CD4-positive, alpha-beta T cell treated with Interleukin-12 subunit alpha and Interleukin-12 subunit beta, for 1 hour (primary cell): ENCODE results near the gene CFAP46.
"Not testable (repeated sequence)": the region's sequence is repeated elsewhere in the genome, so short reads cannot be mapped to it uniquely, and the experiment has no call there.

ENCODE experiments used
- DNase-seq: peaks from one replicate; pipeline ENCODE4 v3.0.0-alpha.2; 2020

The CFAP46 gene

DNA sequence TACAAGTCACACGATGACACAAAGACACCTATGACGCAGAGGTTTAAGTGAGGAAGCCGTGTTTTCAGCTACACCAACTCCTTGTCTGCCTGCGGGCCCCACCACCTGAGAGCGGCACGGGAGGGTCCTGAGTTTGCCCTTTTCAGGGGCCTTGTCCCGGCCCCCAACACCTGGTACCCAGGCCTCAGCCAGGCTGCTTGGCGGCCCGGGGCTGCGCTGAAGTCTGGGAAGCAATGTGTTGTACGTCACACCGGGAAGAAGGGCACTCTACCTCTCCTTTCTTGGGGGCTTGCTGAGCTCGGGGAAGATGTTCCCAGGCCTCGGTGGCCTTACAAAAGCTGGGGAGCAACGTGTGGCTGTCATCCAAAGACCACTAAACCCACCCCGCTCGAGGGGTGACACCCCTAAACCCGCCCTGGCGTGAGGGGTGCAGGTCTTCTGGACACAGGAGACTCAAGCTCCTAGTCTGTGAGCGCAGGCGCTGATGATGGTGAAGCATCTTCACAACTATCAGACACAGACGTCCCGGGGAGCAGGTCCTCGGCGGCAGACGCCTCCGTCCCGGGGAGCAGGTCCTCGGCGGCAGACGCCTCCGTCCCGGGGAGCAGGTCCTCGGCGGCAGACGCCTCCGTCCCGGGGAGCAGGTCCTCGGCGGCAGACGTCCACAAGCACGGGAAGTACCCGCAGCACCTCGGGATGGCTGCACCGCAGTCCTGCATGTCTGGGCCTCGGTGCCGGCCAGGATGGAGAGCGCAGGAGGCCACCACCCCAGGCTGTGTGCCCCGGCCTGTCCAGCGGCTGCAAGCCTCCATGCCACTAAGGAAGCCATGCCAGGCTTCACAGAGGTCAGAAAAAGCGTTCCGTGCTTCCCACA, 15.4 kb downstream of the CFAP46 start:
- no peak for DNase-seq

DNA sequence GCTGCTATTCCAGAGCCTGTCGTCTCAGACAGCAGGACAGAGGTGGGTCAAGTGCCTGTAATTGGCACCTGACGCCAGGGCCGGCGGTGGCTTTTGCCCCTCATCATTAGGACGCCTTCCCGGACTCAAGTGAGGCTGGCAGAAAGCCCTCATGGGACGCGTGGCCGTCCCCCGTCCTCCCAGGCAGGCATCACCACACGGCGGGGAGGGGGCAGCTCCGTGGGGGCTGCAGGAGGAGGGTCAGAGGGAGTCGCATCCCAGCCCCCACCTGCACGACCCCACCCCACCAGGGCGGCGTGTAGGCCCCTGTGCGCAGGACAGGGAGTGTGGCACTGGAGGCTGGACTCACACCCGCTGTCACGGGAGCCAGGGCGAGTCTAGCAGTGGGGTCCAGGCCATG, 16.3 kb downstream of the CFAP46 start:
- DNase-seq: no peak

DNA sequence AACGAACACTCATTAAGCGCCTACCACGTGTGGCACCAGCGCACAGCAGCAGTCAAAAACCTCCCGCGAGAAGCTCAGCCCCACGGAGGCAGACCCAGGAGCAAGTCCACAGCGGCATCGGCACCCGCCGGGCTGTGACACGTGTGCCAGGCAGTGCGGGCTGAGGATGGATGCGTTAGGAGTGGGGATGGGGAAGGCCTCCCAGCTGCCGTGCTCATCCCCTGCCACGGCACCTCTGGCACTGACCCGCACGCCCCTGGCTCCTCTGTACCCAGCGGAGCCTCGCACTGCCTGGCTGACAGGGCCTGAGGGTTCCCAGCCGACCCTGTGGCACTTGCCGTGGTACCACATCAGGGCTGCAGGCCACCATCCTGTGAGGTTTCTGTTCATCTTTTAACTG, 16.8 kb downstream of the CFAP46 start:
- DNase-seq: no peak

GRCh38 chr10:132925071-132925561, 17.3 kb downstream of the CFAP46 start:
- DNase-seq: no peak

- no peak for DNase-seq
Observed at GRCh38 chr10:132924046-132924952, 18.1 kb downstream of the CFAP46 start.

- DNase-seq: not testable (repeated sequence)
Observed at GRCh38 chr10:132923384-132923783, 19.0 kb downstream of the CFAP46 start.

GRCh38 chr10:132922872-132923271, 19.5 kb downstream of the CFAP46 start:
- DNase-seq: no peak

DNA sequence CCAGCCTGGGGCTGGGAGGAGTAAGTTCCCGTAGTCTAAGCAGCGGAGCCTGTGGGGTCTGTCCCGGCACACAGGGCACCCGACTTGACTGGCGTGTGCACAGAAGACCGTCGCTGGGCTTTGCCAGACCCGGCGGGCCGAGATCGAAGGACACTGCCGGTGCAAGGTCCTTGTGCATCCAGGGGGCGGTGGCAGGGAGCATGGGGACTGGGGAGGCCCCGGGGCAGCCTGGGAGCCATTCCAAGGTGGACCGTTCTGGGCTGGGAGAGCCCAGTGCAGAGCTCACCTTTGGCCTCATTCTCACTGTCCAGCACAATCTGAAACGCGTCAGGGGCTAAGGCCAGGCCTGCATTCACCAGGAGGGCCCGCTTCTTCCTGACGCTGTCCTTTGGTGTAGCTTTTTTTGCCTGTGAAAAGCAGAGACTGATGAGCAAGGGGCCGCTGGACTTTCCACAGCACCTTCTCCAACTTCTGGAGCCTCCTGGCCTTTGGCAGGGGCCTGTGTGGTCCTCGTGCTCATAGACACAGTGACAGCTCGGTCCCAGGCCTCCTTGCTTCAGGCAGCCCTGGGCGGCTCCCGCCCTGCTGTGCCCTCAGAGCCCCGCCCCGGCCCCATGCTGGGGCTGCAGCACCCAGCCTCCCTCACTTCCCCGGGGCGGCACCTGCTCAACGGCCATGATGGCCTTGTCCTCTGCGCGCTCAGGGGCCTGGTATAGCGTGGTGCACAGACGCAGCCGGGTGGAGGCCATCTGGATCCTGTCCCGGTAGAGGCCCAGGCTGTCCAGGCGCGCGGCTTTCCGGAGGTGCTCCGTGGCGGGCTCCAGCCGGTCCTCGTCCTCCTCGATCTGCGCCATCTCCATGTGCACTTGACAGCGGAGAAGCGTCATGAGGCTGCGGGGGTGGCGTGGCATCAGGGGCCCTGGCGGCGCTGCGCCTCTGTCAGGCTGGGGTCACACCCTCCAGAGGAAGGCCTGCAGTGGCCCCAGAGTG, 20.3 kb downstream of the CFAP46 start:
- no peak for DNase-seq

- no peak for DNase-seq
Observed at GRCh38 chr10:132921086-132921485, 21.3 kb downstream of the CFAP46 start.

GRCh38 chr10:132920101-132920925, 22.1 kb downstream of the CFAP46 start:
- DNase-seq: no peak

GRCh38 chr10:132919374-132920100, 22.8 kb downstream of the CFAP46 start:
- DNase-seq: no peak

GRCh38 chr10:132918617-132919373, 23.6 kb downstream of the CFAP46 start:
- no peak for DNase-seq

GRCh38 chr10:132918264-132918616, 24.1 kb downstream of the CFAP46 start:
- DNase-seq: no peak

DNA sequence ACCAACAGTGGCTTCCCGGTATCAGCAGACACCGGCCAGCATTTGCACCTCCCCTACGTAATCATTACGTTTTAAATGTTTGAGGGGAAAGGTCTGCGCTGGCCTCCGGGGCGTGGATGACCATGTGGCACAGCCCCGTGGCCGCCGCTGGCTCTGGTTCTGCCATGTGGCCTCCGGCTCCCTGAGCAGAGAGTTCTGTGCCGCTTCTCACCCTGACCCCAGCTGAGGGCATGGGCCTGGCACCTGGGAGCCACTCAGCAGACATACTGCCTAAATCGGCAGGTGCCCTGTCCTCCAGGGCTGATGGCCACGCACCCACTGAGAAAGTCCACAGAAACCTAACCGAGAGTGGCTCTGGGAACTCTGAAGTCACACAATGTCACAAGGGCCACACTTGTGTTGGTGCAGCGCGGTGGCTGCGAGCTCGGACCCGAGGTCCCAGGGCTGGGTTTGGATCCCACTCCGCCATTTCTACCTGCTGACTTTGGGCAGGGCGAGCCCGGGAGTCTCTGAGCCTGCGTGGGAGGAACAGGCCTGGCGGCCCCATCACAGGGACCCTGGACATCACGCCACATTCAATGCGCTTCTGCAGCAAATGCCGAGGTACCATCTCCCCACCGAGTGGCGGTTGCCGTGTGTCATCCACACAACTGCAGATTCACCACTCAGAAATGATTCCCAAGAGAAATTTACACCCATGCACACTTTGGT, 25.3 kb downstream of the CFAP46 start:
- DNase-seq: no peak

DNA sequence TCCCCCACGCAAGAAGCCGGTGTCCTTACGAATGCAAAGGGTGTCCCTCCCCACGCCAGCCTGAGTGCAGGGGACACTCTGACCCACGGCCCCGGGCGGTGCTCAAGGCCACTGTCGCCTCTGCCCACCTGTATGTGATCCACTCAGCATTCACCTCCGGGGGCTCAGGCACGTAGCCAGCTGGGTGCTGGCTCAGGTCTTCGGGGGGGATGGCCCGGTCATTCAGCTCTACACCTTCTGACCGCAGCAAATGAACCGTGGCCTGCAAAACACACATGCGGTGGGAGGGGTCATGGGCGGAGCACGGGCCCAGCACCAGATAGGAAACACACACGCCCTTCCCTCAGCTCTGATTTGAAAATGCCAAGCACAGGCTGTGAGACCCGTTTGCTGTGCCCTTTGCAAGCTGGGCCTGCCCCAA, 25.9 kb downstream of the CFAP46 start:
- DNase-seq: no peak

GRCh38 chr10:132915411-132915810, 27.0 kb downstream of the CFAP46 start:
- DNase-seq: no peak

DNA sequence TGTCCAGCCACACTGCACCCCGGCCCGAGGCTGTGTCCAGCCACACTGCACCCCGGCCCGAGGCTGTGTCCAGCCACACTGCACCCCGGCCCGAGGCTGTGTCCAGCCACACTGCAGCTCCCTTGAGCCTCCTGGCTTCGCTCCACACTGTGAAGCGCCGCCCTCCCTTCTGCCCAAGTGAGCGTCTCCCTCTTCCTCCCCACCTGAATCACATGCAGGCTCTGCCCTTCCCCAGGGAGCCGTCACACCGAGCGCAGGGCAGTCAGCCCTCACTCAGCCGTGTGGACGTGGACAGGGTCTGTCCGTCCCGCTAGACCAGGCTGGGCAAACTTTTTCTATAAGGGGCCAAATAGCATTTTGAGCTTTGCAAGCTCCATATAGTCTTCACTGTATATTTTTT, 27.6 kb downstream of the CFAP46 start:
- DNase-seq: no peak

- no peak for DNase-seq
Observed at GRCh38 chr10:132913559-132914115, 28.7 kb downstream of the CFAP46 start.
